Stimulated activated CD8-positive, alpha-beta memory T cell treated with anti-CD3 and anti-CD28 coated beads, Interleukin-4, amount 100 ng/mL, for 24 hours (primary cell): Measurements from ENCODE around the gene PCED1B.

Source experiments
- DNase-seq: peaks from one replicate; pipeline ENCODE4 v3.0.0-alpha.2; 2020; ENCODE audit warnings: low read depth

The PCED1B gene

GRCh38 chr12:47120736-47121135 is 41.3 kb downstream of the PCED1B start:
- no peak for DNase-seq

GRCh38 chr12:47121146-47121545 is 41.7 kb downstream of the PCED1B start:
- DNase-seq, result no peak

- DNase-seq, result no peak
These were observed 43.2 kb downstream of the PCED1B start for GRCh38 chr12:47122602-47123001.

GRCh38 chr12:47123730-47124129 is 44.3 kb downstream of the PCED1B start:
- DNase-seq, result no peak

GRCh38 chr12:47124451-47124850 is 45.0 kb downstream of the PCED1B start:
- no peak for DNase-seq

- DNase-seq, result no peak
These were observed 46.8 kb downstream of the PCED1B start for GRCh38 chr12:47126246-47126645.

GRCh38 chr12:47131011-47131410 is 51.6 kb downstream of the PCED1B start:
- no peak for DNase-seq

- DNase-seq, result no peak
These were observed 54.6 kb downstream of the PCED1B start for GRCh38 chr12:47134005-47134404.

GRCh38 chr12:47135578-47135977 is 56.2 kb downstream of the PCED1B start:
- no peak for DNase-seq

GRCh38 chr12:47139000-47139681 is 59.7 kb downstream of the PCED1B start:
- DNase-seq, result no peak

- no peak for DNase-seq
These were observed 62.0 kb downstream of the PCED1B start for GRCh38 chr12:47141459-47141858.

GRCh38 chr12:47144769-47145168 is 65.3 kb downstream of the PCED1B start:
- DNase-seq, result no peak

GRCh38 chr12:47145188-47145587 is 65.8 kb downstream of the PCED1B start:
- no peak for DNase-seq

- DNase-seq, result no peak
These were observed 68.3 kb downstream of the PCED1B start for GRCh38 chr12:47147739-47148138.

GRCh38 chr12:47149146-47149545 is 69.7 kb downstream of the PCED1B start:
- no peak for DNase-seq

GRCh38 chr12:47152095-47152494 is 72.7 kb downstream of the PCED1B start:
- no peak for DNase-seq

- DNase-seq, result no peak
These were observed 76.2 kb downstream of the PCED1B start for GRCh38 chr12:47155457-47156166.

- DNase-seq, result no peak
These were observed 76.8 kb downstream of the PCED1B start for GRCh38 chr12:47156167-47156736.

- DNase-seq, result no peak
These were observed 79.4 kb downstream of the PCED1B start for GRCh38 chr12:47158792-47159191.

- no peak for DNase-seq
These were observed 79.9 kb downstream of the PCED1B start for GRCh38 chr12:47159348-47159747.

- no peak for DNase-seq
These were observed 81.2 kb downstream of the PCED1B start for GRCh38 chr12:47160316-47161244.

GRCh38 chr12:47164116-47164515 is 84.7 kb downstream of the PCED1B start:
- DNase-seq, result no peak
